ENCODE results near the gene ABHD16A.

The ABHD16A gene

DNA sequence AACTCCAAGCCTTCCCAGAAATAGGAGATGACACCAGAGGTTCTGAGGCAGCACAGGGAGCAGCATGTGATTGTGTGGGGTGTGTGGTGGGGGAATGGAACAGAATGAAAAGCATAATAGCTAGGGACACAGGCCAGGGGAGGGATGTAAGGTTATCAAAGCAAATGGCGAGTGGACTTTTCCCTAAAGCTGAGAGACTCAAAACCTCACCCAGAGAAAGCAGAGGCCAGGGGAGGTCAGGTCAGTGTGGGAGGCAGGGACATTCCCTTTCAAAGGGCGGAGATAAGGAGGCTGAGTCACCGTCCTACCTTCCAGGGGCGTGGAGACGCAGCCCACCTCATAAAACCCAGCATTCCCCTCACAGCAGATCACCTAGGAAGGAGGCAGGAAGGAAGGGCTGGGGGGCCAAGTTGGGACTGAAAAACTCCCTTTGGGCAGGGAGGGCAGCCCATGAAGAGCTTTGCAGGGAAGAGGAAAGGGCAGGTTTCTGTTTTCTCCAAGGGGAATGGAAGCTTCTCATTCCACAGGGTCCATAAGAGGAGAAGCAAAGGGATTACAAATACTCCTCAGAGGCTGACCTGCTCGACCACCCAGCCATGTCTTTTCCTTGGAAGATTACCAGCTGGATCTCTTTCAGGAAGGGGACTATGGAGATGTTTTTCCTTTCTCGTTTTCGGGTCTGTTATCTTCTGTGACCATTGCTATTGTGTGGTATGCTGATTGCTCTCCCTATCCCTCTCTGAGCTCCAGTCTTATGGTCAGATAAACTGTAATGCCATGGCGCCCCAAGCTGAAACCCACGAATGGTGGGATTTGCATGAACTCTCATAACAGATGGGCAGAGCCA is 12.7 kb downstream of the ABHD16A start:
- in situ Hi-C loops (cut with HindIII; ENCODE audit: low sequenced_read_pairs), result loop anchor here (5.0 kb wide), 1 partner anchor 42 kb away; no protein-coding TSS in a partner anchor
- TF ChIP-seq, protein P1, sequence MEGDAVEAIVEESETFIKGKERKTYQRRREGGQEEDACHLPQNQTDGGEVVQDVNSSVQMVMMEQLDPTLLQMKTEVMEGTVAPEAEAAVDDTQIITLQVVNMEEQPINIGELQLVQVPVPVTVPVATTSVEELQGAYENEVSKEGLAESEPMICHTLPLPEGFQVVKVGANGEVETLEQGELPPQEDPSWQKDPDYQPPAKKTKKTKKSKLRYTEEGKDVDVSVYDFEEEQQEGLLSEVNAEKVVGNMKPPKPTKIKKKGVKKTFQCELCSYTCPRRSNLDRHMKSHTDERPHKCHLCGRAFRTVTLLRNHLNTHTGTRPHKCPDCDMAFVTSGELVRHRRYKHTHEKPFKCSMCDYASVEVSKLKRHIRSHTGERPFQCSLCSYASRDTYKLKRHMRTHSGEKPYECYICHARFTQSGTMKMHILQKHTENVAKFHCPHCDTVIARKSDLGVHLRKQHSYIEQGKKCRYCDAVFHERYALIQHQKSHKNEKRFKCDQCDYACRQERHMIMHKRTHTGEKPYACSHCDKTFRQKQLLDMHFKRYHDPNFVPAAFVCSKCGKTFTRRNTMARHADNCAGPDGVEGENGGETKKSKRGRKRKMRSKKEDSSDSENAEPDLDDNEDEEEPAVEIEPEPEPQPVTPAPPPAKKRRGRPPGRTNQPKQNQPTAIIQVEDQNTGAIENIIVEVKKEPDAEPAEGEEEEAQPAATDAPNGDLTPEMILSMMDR (IDR thresholded peaks at IDR 0.05; ENCODE audit: low read depth, low read length, missing control alignments), result no peak
- no peak for DNase-seq (ENCODE audit: low read depth)
- H3K4me3 ChIP-seq (ENCODE audit: low read depth, low read length), result no peak overlapping the region

DNA sequence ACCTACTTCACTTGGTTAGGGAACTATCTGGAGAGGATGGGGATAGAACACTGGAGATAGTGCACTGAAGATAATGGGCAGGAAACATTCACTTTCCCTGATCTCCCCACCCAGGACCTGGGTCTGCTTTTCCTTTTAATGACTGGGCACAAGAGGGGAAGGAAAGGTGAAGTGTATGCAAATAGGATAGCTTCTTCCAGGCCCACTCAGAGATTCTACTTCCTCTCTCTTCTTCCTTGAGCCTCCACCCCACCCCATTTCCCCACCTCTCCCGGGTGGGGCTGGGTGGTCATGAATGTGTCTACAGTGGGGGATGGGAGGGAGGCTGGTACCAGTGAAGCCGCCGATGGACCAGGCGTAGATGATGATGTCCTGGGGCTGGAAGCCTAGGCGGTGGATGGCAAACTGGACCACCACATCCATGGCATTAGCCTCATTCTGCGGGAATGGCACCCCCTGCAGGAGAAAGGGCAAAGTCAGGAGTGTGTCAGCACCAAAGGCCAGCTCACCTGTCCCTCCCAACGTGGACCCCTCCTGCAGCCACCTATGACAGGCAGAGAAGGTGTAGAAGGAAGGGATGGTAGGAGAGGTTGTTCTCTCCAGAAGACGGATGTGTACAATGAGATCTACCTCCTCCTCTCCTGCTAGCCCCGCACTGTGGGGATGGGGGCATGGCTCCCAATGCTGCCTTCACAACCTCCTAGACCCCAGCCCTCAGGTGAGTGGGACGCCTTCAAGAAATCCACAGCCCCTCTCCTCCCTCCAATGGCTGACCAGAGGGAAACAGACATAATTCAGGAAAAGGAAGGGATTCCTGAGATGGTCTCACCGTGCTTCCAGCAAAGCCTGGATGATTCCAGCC is 13.6 kb downstream of the ABHD16A start:
- no peak for DNase-seq (ENCODE audit: low read depth)
- in situ Hi-C loops (cut with HindIII; ENCODE audit: low sequenced_read_pairs), result loop anchor here (5.0 kb wide), 1 partner anchor 43 kb away; no protein-coding TSS in a partner anchor
- TF ChIP-seq, protein P1 (IDR thresholded peaks at IDR 0.05; ENCODE audit: low read depth, low read length, missing control alignments), result peak; percentile 58
- no peak overlapping the region for H3K4me3 ChIP-seq (ENCODE audit: low read depth, low read length)

DNA sequence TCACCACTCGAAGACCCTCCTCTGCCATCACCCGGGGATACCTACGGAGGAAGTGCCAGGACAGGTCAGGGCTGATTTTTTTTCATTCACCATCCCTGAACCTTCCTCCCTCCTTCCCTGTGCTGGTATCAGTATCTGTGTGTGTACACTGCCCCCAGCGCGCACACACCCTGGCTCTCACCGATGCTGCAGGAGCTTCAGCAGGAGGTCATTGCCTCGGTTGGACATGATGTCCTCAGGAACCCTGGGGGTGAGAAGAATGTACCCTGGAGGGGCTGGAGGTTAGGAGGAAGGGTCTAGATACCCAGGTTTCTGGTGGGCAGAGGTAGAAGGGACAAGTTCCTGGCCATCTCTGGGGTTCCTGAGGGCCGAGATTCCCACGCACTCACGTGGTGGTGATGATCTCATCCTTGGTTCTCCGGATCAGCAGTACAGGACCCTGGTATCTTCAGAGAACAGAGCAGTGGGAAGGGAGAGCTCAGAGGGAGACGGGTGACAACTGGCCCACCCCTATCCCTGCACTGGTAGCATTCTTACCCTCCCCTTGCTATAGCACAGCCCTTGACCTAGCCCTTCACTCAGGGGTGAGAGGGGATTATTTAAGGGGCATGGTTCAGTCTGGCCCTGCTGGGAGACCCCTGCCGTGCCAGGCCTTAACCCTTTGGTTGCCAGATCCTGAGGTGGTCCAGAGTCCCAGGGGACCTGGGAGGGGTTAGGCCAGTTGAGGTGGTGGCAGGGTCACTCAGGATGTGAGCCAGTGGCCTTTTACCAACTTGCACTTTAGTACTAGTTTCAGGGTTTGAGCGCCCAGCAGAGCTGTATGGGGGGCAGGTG is 15.0 kb downstream of the ABHD16A start:
- TF ChIP-seq, protein P1 (IDR thresholded peaks at IDR 0.05; ENCODE audit: low read depth, low read length, missing control alignments), result no peak
- no peak overlapping the region for H3K4me3 ChIP-seq (ENCODE audit: low read depth, low read length)
- in situ Hi-C loops (cut with HindIII; ENCODE audit: low sequenced_read_pairs), result no loop called here
- no peak for DNase-seq (ENCODE audit: low read depth)

DNA sequence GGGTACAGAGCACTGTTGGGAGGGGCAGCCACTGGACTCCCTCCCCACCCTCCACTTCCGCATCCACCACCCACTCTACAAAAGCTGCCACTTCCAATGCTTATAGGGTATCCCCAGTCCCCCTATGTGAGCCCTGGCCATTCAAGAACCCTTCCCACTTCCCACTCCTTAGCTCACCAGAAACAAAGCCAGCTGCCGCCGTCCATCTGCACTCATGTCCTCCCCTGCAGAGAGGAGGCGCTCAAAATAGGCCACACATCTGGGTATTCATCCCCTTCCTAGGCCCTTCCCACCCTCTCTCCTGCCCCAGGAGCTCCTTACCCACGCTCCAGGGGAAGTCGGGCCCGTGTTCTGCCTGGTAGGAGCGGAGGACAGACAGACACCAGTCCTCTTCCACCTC is 15.8 kb downstream of the ABHD16A start:
- no peak overlapping the region for H3K4me3 ChIP-seq (ENCODE audit: low read depth, low read length)
- TF ChIP-seq, protein P1 (IDR thresholded peaks at IDR 0.05; ENCODE audit: low read depth, low read length, missing control alignments), result no peak
- in situ Hi-C loops (cut with HindIII; ENCODE audit: low sequenced_read_pairs), result no loop called here
- DNase-seq (ENCODE audit: low read depth), result no peak

DNA sequence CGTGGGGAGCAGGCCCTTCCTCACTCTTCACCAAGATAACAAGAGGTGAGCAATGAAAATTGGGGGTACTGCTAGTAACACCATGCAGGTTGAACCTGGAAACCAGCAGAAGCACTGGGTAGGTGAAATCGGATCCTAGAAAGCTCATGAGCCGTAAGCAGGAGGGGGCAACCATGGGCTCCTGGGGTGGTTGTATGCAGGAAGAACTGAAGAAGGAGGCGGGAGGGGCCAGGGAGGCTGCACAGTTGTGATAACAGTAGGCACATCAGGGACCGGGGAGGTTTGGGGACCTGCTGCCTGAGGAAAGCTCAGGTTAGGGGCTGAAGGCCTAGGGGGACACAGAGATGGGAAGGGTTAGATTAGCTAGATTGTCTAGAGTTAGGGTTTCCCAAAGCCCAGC is 16.6 kb downstream of the ABHD16A start:
- DNase-seq (ENCODE audit: low read depth), result no peak
- TF ChIP-seq, protein P1 (IDR thresholded peaks at IDR 0.05; ENCODE audit: low read depth, low read length, missing control alignments), result no peak
- no peak overlapping the region for H3K4me3 ChIP-seq (ENCODE audit: low read depth, low read length)
- in situ Hi-C loops (cut with HindIII; ENCODE audit: low sequenced_read_pairs), result no loop called here

DNA sequence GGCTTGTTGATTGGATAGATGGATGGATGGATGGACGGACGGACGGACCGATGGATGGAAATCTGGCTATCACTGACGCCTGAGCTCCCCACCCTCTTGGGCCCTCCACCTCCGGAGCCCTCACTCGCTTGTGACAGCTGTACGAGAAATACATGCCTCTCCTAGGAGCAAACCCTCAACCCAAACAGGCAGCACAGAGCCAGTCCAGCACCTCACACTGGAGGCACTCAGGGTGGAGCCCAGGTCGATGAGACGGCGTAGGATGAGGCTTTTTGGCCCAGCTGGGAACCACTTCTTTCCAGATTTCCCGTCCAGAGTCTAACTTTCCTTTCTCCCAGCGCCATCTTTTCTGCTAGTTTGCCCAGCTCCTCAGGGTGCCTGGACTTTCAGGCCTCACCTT is 19.5 kb downstream of the ABHD16A start:
- no peak overlapping the region for H3K4me3 ChIP-seq (ENCODE audit: low read depth, low read length)
- in situ Hi-C loops (cut with HindIII; ENCODE audit: low sequenced_read_pairs), result no loop called here
- no peak for DNase-seq (ENCODE audit: low read depth)
- TF ChIP-seq, protein P1 (IDR thresholded peaks at IDR 0.05; ENCODE audit: low read depth, low read length, missing control alignments), result no peak

All from astrocyte of the cerebellum (primary cell).